CMK (cell line): ENCODE measurements around the gene UNC5CL.
"Not testable (repeated sequence)": the region's sequence is repeated elsewhere in the genome, so short reads cannot be mapped to it uniquely, and the experiment has no call there.

ENCODE experiments used
- DNase-seq: peaks from one replicate; pipeline ENCODE4 v3.0.0-alpha.2; 2010; ENCODE audit warnings: low read depth

The UNC5CL gene

GRCh38 chr6:41006980-41007379 lies 32.0 kb downstream of the UNC5CL start:
- not testable (repeated sequence) for DNase-seq

DNA sequence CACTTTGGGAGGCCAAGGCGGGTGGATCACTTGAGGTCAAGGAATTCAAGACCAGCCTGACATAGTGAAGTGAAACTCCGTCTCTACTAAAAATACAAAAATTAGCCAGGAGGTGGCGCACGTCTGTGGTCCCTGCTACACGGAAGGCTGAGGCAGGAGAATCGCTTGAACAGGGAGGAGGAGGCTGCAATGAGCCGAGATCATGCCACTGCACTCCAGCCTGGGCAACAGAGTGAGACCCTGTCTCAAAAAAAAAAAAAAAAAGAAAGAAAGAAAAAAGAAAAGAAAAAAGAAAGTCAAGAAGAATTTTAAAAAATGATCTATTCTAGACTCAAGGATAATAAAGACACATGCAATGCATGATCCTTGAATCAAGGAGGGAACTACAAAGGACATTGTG lies 32.8 kb downstream of the UNC5CL start:
- peak; percentile 57 for DNase-seq

- DNase-seq = no peak
These were observed 36.9 kb downstream of the UNC5CL start for GRCh38 chr6:41002168-41002567.

GRCh38 chr6:41000248-41000647 lies 38.8 kb downstream of the UNC5CL start:
- DNase-seq = no peak

DNA sequence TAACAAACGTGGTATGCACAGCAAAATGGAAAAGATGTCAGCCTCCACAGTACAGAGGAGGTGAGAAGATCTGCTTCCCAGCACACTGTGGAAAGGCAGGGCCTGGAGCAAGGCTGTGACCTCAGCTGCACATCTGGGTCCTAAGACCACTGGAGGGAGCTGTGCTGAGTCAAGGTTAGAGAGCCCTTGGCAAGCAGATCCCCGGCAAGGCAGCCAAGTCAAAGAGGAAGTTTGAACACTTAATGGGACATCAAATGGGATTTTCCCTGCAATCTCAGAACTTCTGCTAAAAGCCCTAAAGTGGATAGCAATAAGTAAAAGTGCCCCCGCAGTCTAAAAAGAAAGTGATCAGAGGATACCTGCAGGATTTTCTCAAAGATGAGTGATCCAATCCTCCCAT lies 39.5 kb downstream of the UNC5CL start:
- DNase-seq = peak; percentile 24

GRCh38 chr6:40998661-40999060 lies 40.4 kb downstream of the UNC5CL start:
- DNase-seq = no peak

DNA sequence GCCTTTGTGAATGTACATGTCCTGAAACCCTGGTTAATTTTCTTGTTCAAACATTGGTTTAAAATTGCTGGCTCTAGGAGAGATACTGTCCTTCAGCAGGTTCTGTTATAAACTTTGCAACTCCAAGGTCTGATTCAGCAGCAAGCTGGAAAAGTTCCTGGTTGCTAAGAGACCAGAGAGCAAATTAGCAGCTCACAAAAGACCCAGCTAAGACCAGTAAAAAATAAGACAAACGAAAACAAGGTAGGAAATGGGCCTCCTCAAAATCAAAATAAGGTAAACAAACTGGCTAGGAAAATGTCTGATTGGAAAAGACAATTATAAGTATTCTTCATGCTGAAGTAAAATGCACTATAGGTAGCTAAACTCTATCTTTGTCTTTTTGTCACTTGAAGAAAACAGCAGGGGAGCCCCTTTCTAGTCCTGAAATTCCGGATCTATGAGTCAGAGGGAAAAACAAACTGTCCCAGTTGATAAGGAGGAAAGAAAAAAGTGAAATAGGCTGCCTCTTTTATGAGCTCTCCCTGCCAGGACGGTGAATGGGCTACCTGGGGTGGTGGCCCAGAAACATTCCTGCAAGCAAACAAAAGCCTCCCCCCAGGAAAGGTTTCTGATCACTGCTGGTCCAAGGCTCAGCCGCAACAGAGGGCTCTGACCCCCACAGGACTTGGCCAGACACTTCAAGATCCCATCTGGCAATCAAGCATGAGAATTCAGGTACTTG lies 41.6 kb downstream of the UNC5CL start:
- DNase-seq = no peak

DNA sequence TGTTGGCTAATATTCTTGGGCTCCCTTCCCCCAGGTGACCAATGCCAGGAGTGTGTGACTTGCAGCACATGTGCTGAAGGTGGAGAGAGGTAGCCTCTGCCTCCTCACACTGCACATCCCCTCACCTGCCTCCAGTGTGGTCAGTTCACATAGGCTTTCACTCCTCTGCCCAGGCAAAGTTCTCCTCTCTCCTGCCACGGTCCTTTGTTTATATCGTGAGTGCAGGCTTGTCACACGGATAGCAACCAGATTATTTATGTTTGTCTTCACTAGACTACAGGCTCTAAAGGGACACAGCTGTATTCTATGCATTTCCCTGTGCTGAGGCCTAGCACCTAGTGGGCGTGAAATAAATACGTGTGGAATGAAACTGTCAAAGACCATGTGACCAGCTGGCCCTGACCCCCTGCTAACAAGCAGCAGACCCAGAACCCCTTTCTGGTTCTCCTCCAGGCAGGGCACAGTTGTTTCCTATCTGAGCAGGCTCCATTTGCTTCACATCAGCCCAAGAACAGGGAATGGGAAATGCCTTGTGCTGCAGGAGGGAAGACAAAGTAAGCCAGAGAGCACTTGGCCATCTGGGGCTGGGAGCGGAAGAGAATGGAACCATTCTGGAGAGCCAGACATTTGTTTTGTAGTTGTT lies 42.3 kb downstream of the UNC5CL start:
- no peak for DNase-seq

DNA sequence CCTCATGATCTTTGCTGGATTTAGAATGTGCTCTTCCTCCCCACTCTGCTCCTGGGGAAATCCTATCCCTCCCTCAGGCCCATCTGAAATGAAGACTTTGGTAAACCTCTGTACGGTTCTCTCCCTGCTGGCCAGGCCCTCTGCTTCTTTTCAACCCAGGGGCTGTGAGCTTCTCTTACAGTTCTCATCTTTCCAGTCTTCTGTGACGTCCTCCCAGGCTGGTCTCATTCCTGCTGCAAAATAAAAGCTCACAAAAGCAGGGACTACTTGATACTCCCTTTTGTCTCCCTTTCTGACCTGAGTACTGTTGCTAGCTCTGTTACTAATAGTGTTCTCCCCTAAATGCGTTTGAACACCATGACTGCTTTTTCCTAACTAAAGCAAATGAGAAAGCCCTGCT lies 46.3 kb downstream of the UNC5CL start:
- no peak for DNase-seq

DNA sequence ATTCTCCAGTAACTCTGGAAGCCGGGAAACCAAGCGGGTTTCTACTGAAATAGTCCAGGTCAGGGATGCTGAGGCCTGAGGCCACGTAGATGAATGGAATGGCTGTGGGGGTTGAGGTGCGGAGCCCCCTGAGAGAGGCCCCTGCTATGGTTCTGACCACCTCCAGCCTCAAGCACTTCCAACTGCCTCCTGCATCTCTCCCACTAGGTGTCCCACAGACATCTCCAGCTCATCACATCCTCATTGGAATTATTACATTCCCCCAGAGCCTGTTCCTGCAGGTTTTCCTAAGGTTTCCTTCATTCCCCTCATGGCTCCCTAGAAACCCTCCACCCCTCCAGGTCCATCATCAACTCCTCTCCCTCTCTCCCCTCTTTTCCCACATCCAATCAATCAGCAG lies 48.7 kb downstream of the UNC5CL start:
- DNase-seq = no peak

- no peak for DNase-seq
These were observed 49.5 kb downstream of the UNC5CL start for GRCh38 chr6:40989204-40990169.

DNA sequence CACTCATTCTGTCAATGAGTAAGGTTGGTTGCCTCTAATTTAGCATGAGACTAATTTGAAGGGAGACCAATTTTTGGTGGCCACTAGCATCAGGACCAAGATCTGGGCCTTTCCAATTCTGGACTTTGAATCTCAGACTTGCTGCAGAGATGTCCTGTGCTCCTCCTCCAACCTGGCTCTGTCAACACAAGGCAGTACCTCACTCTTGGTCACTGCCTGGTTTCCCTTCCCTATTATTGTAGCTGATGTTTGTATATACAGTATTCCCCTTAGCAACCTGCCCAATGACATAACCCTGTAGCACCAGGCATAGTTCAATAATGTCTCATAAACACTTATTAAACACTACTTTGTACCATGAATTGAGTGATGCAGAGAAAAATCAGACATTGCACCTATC lies 50.4 kb downstream of the UNC5CL start:
- DNase-seq = no peak

- no peak for DNase-seq
These were observed 51.9 kb downstream of the UNC5CL start for GRCh38 chr6:40986921-40987819.

GRCh38 chr6:40986364-40986763 lies 52.7 kb downstream of the UNC5CL start:
- no peak for DNase-seq

GRCh38 chr6:40983752-40984151 lies 55.3 kb downstream of the UNC5CL start:
- DNase-seq = no peak

- no peak for DNase-seq
These were observed 56.1 kb downstream of the UNC5CL start for GRCh38 chr6:40982917-40983316.

GRCh38 chr6:40978687-40979289 lies 60.2 kb downstream of the UNC5CL start:
- no peak for DNase-seq

GRCh38 chr6:40977695-40978094 lies 61.3 kb downstream of the UNC5CL start:
- DNase-seq = no peak

DNA sequence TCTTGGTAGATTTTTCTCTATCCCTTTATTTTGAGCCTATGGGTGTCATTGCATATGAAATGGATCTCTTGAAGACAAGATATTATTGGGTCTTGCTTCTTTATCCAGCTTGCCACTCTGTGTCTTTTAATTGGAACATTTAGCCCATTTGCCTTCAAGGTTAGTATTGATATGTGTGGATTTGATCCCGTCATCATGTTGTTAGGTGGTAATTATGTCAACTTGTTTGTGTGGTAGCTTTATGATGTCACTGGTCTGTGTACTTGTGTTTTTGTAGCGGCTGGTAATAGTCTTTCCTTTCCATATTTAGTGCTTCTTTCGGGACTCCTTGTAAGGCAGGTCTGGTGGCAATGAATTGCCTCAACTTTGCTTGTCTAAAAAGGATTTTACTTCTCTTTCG lies 61.9 kb downstream of the UNC5CL start:
- no peak for DNase-seq
